Measurements from ENCODE around the gene BTG4. TPM values are rescaled to one million over a fixed set of nuclear protein-coding genes. Genes with fewer than 3 reads are reported as not detected.

BTG4 gene
- polyA plus RNA-seq, 3 donors, result not detected

DNA sequence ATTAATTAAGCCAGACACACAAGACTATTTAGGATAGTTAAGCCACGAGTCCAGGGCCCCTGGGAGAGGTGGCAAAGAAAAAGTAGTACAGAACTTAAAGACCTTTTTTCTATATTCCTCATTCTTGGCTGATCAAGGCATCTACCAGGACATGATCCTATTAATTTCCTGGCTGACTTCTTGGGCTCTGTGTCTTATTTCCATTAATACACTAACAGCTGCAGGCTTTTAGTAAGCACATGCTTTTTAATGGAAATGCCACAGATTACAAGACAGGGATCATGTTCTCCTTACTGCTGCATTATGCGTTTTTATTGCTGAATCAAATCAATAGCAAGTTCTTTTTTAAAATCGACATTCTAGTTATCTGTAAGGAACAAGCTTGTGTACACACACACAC lies 35.2 kb downstream of the BTG4 start:
- no peak overlapping the region for H3K4me3 ChIP-seq (replicated peaks in 1 of 3; ENCODE audit: low read depth in 2 of 3, low read length in 3 of 3)
- no peaks in the 10 kb centered on the region for H3K4me1 ChIP-seq (ENCODE audit: control insufficient read depth in 1 of 2, insufficient read depth in 2 of 2, low read length in 2 of 2)
- intact Hi-C loops (cut with micrococcal nuclease), result no loop called here
- TF ChIP-seq, protein P1, sequence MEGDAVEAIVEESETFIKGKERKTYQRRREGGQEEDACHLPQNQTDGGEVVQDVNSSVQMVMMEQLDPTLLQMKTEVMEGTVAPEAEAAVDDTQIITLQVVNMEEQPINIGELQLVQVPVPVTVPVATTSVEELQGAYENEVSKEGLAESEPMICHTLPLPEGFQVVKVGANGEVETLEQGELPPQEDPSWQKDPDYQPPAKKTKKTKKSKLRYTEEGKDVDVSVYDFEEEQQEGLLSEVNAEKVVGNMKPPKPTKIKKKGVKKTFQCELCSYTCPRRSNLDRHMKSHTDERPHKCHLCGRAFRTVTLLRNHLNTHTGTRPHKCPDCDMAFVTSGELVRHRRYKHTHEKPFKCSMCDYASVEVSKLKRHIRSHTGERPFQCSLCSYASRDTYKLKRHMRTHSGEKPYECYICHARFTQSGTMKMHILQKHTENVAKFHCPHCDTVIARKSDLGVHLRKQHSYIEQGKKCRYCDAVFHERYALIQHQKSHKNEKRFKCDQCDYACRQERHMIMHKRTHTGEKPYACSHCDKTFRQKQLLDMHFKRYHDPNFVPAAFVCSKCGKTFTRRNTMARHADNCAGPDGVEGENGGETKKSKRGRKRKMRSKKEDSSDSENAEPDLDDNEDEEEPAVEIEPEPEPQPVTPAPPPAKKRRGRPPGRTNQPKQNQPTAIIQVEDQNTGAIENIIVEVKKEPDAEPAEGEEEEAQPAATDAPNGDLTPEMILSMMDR (IDR thresholded peaks at IDR 0.05), result no peak
- no peak overlapping the region for H2AFZ ChIP-seq (ENCODE audit: insufficient read depth, low read depth, low read length, poor library complexity, severe bottlenecking)
- H3K9me3 Mint-ChIP-seq, result peaks cover 0 to 17% (median 7%) of the 10 kb centered on the region in 7 donors
- H3K27me3 ChIP-seq (ENCODE audit: control insufficient read depth in 2 of 2, insufficient read depth in 2 of 2, low read length in 2 of 2), result no peaks in the 10 kb centered on the region
- no peaks in the 10 kb centered on the region for H4K20me1 ChIP-seq (ENCODE audit: insufficient read depth, low read length)
- H3K4me3 Mint-ChIP-seq, result no peak overlapping the region
- H3K9me3 ChIP-seq (replicated peaks in 1 of 2; ENCODE audit: control insufficient read depth in 1 of 2, insufficient read depth in 1 of 2, low read length in 2 of 2), result peaks cover 0 to 6% of the 10 kb centered on the region in 2 donors
- no peak overlapping the region for H3K4me2 ChIP-seq (replicated peaks; ENCODE audit: extremely low read depth, low read length, poor library complexity, severe bottlenecking)
- peaks cover 0 to 2% (median 0%) of the 10 kb centered on the region in 3 donors for H3K27me3 Mint-ChIP-seq (ENCODE audit: low read depth in 3 of 3)
- H3K79me2 ChIP-seq (ENCODE audit: insufficient read depth, low read length), result no peaks in the 10 kb centered on the region
- no peak overlapping the region for H3K27ac ChIP-seq (ENCODE audit: low read depth in 1 of 2, low read length in 2 of 2)
- DNase-seq, result no peak
- H3K36me3 Mint-ChIP-seq, result no peaks in the 10 kb centered on the region
- H3K27ac Mint-ChIP-seq, result no peak overlapping the region
- H3K4me1 Mint-ChIP-seq, result peaks cover 9% of the 10 kb centered on the region
- no CpG with 5 or more reads among the region's 3 CpGs for WGBS (ENCODE audit: insufficient coverage)
- no peaks in the 10 kb centered on the region for H3K36me3 ChIP-seq (replicated peaks in 1 of 2; ENCODE audit: control insufficient read depth in 1 of 2, insufficient read depth in 2 of 2, low read length in 2 of 2)
- H3K9ac ChIP-seq (ENCODE audit: insufficient read depth, low read length, poor library complexity, severe bottlenecking), result no peak overlapping the region

DNA sequence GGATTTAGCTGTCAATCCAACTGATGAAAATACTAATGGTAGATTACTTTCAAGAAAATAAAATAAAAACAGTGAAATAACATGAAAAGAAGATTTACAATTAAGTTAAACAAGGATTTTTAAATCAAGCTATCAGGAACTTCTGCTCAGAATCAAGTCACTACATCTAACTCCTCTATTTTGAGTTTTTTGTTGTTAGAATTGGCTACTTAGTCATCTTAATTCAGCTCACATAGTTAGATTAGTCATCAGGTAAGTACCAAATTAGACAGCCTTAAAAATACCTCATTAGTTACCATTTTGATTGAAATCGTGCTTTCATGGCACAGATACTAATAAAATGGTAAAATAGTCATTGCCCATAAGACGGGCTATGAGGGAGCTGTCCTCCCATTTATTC lies 35.8 kb downstream of the BTG4 start:
- Mint-ChIP-seq H3K4me1 (peaks cover 9% of the 10 kb centered on the region), H3K27me3 (ENCODE audit: low read depth in 3 of 3) (peaks cover 0 to 2% (median 0%) of the 10 kb centered on the region in 3 donors), H3K9me3 (peaks cover 0 to 17% (median 6%) of the 10 kb centered on the region in 7 donors), H3K4me3 (no peak overlapping the region), H3K27ac (no peak overlapping the region), H3K36me3 (no peaks in the 10 kb centered on the region)
- Histone ChIP-seq H3K9ac (ENCODE audit: insufficient read depth, low read length, poor library complexity, severe bottlenecking) (no peak overlapping the region), H3K4me1 (ENCODE audit: control insufficient read depth in 1 of 2, insufficient read depth in 2 of 2, low read length in 2 of 2) (no peaks in the 10 kb centered on the region), H3K4me2 (replicated peaks; ENCODE audit: extremely low read depth, low read length, poor library complexity, severe bottlenecking) (no peak overlapping the region), H4K20me1 (ENCODE audit: insufficient read depth, low read length) (no peaks in the 10 kb centered on the region), H3K36me3 (replicated peaks in 1 of 2; ENCODE audit: control insufficient read depth in 1 of 2, insufficient read depth in 2 of 2, low read length in 2 of 2) (no peaks in the 10 kb centered on the region), H3K27me3 (ENCODE audit: control insufficient read depth in 2 of 2, insufficient read depth in 2 of 2, low read length in 2 of 2) (no peaks in the 10 kb centered on the region), H2AFZ (ENCODE audit: insufficient read depth, low read depth, low read length, poor library complexity, severe bottlenecking) (no peak overlapping the region), H3K27ac (ENCODE audit: low read depth in 1 of 2, low read length in 2 of 2) (no peak overlapping the region), H3K79me2 (ENCODE audit: insufficient read depth, low read length) (no peaks in the 10 kb centered on the region), H3K9me3 (replicated peaks in 1 of 2; ENCODE audit: control insufficient read depth in 1 of 2, insufficient read depth in 1 of 2, low read length in 2 of 2) (peaks cover 0 to 6% of the 10 kb centered on the region in 2 donors), H3K4me3 (replicated peaks in 1 of 3; ENCODE audit: low read depth in 2 of 3, low read length in 3 of 3) (no peak overlapping the region)
- no peak for DNase-seq
- WGBS (ENCODE audit: insufficient coverage), result no CpG with 5 or more reads among the region's 2 CpGs
- TF ChIP-seq, protein P1 (IDR thresholded peaks at IDR 0.05), result no peak
- intact Hi-C loops (cut with micrococcal nuclease), result no loop called here
